ENCODE data around the gene PRUNE2.

GRCh38 chr9:76655971-76656370 lies 249.9 kb downstream of the PRUNE2 start:
- TF ChIP-seq TAF1 (IDR thresholded peaks at IDR 0.05; ENCODE audit: borderline replicate concordance, insufficient read depth, low read length) = no peak
- TF ChIP-seq POLR2AphosphoS5 (IDR thresholded peaks at IDR 0.05; ENCODE audit: low read depth, low read length) = no peak
- no peak for TF ChIP-seq REST (IDR thresholded peaks at IDR 0.05; ENCODE audit: insufficient read depth in 1 of 2, low read depth in 2 of 2, low read length in 2 of 2)
- no peak for TF ChIP-seq FOXP2 (optimal IDR thresholded peaks at IDR 0.05; ENCODE audit: borderline replicate concordance, extremely low read depth, extremely low read length, insufficient read depth)
